ENCODE data around the gene RUNX2.

GRCh38 chr6:45642331-45643125 lies 314.4 kb downstream of the RUNX2 start:
- TF ChIP-seq CTCF (IDR thresholded peaks at IDR 0.05) (no peak), POLR2AphosphoS5 (IDR thresholded peaks at IDR 0.05) (no peak)

Measured in breast epithelium (tissue), 3 donors.